HFF-Myc (cell line): ENCODE results near the gene MYLK.
"Not testable (repeated sequence)": the region's sequence is repeated elsewhere in the genome, so short reads cannot be mapped to it uniquely, and the experiment has no call there.

Experiments used
- DNase-seq: peaks from one replicate; pipeline ENCODE4 v3.0.0-alpha.2; 2011; ENCODE audit warnings: low read depth; ENCODE audit errors: extremely low read depth
- H3K4me3 ChIP-seq: replicated peaks from 2 replicates; pipeline ENCODE4 v1.5.1; 2011; ENCODE audit warnings: low read depth, mild to moderate bottlenecking, control low read depth, low read length
- TF ChIP-seq, protein P1 (sequence below): IDR thresholded peaks from 2 replicates; pipeline ENCODE4 v1.5.1; 2012; ENCODE audit warnings: mild to moderate bottlenecking, low read depth, low read length, control low read depth; ENCODE audit errors: missing control alignments

Gene MYLK

GRCh38 chr3:123618768-123619484, 265.2 kb downstream of the MYLK start:
- TF ChIP-seq, protein P1, sequence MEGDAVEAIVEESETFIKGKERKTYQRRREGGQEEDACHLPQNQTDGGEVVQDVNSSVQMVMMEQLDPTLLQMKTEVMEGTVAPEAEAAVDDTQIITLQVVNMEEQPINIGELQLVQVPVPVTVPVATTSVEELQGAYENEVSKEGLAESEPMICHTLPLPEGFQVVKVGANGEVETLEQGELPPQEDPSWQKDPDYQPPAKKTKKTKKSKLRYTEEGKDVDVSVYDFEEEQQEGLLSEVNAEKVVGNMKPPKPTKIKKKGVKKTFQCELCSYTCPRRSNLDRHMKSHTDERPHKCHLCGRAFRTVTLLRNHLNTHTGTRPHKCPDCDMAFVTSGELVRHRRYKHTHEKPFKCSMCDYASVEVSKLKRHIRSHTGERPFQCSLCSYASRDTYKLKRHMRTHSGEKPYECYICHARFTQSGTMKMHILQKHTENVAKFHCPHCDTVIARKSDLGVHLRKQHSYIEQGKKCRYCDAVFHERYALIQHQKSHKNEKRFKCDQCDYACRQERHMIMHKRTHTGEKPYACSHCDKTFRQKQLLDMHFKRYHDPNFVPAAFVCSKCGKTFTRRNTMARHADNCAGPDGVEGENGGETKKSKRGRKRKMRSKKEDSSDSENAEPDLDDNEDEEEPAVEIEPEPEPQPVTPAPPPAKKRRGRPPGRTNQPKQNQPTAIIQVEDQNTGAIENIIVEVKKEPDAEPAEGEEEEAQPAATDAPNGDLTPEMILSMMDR = no peak
- DNase-seq = no peak
- no peak overlapping the region for H3K4me3 ChIP-seq

DNA sequence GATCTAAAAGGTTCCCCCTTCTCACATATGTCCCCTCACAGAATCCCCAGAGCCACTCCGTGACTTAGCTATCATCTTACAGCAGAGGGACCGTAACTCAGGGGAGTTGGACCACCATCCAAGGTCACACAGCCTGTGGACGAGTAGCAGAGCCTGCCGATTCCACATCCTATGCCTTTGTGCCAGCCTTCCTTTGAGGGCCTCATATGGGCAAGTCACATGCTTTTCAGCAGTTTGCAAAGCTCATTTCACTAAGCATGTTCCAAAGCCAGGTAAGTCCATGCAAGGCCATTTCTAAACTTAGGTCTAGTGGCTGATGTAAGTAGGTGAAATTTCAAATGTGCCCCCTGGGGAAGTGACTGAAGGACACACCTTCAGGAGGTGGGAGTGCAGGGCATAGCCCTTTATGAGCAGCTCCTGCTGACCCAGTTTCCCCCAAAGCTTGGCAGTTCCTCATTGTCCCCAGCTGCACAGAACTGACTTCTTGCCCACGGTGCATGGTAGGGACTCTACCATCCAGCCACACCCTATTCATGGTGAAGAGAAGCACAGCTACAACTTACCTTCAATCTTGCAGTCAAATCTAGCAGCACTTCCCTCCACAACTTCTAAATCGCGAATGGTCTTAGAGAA, 265.9 kb downstream of the MYLK start:
- no peak overlapping the region for H3K4me3 ChIP-seq
- DNase-seq = no peak
- TF ChIP-seq, protein P1 = no peak

DNA sequence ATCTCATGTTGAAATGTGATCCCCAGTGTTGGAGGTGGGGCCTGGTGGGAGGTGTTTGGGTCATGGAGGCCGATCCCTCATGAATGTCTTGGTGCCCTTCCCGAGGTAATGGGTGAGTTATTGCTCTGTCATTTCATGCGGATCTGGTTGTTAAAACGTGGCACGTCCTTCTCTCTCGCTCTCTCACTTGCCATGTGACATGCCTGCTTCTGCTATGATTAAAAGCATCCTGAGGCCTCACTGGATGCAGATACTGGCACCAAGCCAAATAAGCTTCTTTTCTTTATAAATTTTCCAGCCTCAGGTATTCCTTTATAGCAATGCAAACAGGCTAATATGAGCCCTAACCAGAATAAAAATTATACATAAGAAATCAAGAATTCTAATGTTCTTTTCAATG, 267.5 kb downstream of the MYLK start:
- H3K4me3 ChIP-seq = no peak overlapping the region
- TF ChIP-seq, protein P1 = no peak
- DNase-seq = no peak

DNA sequence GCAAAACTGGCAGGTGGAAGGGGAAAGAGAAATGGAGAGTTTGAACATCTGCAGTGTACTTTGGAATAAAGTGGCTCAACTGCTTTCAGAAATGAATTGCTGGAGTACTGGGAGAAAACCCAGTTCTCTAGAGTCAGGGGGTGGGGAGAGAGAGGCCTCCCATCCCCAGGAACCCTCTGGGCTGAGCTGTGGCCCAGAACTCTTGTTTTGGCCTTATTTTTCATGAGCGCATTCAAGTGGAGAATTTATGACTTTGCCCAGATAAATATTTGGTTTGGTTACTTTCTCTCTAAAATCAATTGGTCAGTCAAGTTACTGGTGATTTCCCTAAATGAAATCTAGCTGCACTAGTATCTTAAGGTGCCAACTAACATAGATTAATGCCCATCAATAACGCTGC, 270.6 kb downstream of the MYLK start:
- no peak overlapping the region for H3K4me3 ChIP-seq
- DNase-seq = no peak
- TF ChIP-seq, protein P1 = no peak

GRCh38 chr3:123611674-123612073, 272.5 kb downstream of the MYLK start:
- H3K4me3 ChIP-seq, DNase-seq: not testable (repeated sequence)

- TF ChIP-seq, protein P1 = no peak
- H3K4me3 ChIP-seq = no peak overlapping the region
- no peak for DNase-seq
Measured at GRCh38 chr3:123611082-123611481, 273.1 kb downstream of the MYLK start.

DNA sequence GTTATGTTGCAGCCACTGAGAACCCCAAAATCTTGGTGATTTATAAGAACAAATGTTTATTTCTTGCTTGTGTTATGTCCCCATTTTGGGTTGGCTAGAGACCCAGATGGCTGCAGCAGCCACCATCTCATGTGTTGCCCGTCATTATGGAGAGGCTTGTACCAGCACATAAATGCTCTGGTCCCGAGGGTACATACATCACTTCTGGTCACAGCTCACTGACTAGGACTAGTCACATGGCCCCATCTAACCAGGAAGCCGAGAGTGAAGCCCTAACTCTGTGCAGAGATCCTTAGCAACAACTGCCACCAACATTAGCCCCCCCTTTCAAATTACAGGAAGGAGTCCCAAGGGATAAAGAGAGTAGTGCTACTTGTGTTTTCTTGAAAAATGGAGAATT, 273.8 kb downstream of the MYLK start:
- no peak overlapping the region for H3K4me3 ChIP-seq
- DNase-seq = no peak
- TF ChIP-seq, protein P1 = no peak
